ENCODE data around the gene TP53AIP1. TPM values are rescaled to one million over a fixed set of nuclear protein-coding genes. Genes with fewer than 3 reads are reported as not detected.

The TP53AIP1 gene
- total and polyA plus RNA-seq, 2 experiments from 2014 or later, result 0.17 to 0.23 TPM

DNA sequence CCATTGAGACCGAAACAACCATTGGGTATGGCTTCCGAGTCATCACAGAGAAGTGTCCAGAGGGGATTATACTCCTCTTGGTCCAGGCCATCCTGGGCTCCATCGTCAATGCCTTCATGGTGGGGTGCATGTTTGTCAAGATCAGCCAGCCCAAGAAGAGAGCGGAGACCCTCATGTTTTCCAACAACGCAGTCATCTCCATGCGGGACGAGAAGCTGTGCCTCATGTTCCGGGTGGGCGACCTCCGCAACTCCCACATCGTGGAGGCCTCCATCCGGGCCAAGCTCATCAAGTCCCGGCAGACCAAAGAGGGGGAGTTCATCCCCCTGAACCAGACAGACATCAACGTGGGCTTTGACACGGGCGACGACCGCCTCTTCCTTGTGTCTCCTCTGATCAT, 31.0 kb downstream of the TP53AIP1 start:
- Histone ChIP-seq H3K4me2 (no peak overlapping the region), H4K20me1 (ENCODE audit: insufficient read depth, poor library complexity, severe bottlenecking) (no peaks in the 10 kb centered on the region)

DNA sequence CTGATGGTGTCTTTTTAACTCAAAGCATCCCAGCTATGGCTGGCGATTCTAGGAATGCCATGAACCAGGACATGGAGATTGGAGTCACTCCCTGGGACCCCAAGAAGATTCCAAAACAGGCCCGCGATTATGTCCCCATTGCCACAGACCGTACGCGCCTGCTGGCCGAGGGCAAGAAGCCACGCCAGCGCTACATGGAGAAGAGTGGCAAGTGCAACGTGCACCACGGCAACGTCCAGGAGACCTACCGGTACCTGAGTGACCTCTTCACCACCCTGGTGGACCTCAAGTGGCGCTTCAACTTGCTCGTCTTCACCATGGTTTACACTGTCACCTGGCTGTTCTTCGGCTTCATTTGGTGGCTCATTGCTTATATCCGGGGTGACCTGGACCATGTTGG, 31.4 kb downstream of the TP53AIP1 start:
- 98% methylated on average over 17 of the region's 17 CpGs for WGBS (ENCODE audit: low lambda C conversion rate, missing lambda C conversion rate)
- no peaks in the 10 kb centered on the region for H3K36me3 ChIP-seq (replicated peaks; ENCODE audit: insufficient read depth, low read depth)
- H3K4me3 ChIP-seq, result no peak overlapping the region
- TF ChIP-seq EZH2 (IDR thresholded peaks at IDR 0.05; ENCODE audit: borderline replicate concordance) (no peak), EZH2phosphoT487 (IDR thresholded peaks at IDR 0.05; ENCODE audit: low read depth, severe bottlenecking, unreplicated experiment) (no peak)
- TF ChIP-seq, protein P1, sequence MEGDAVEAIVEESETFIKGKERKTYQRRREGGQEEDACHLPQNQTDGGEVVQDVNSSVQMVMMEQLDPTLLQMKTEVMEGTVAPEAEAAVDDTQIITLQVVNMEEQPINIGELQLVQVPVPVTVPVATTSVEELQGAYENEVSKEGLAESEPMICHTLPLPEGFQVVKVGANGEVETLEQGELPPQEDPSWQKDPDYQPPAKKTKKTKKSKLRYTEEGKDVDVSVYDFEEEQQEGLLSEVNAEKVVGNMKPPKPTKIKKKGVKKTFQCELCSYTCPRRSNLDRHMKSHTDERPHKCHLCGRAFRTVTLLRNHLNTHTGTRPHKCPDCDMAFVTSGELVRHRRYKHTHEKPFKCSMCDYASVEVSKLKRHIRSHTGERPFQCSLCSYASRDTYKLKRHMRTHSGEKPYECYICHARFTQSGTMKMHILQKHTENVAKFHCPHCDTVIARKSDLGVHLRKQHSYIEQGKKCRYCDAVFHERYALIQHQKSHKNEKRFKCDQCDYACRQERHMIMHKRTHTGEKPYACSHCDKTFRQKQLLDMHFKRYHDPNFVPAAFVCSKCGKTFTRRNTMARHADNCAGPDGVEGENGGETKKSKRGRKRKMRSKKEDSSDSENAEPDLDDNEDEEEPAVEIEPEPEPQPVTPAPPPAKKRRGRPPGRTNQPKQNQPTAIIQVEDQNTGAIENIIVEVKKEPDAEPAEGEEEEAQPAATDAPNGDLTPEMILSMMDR (IDR thresholded peaks at IDR 0.05; ENCODE audit: poor library complexity), result no peak
- H3K4me2 ChIP-seq, result no peak overlapping the region
- no peak overlapping the region for H2AFZ ChIP-seq
- peaks cover 6% of the 10 kb centered on the region for H3K27me3 ChIP-seq
- no peaks in the 10 kb centered on the region for H3K79me2 ChIP-seq
- H4K20me1 ChIP-seq (ENCODE audit: insufficient read depth, poor library complexity, severe bottlenecking), result no peaks in the 10 kb centered on the region
- H3K9me2 ChIP-seq (replicated peaks; ENCODE audit: insufficient read depth), result no peaks in the 10 kb centered on the region
- H3K9me3 ChIP-seq (ENCODE audit: low read depth), result no peaks in the 10 kb centered on the region
- H3K4me1 ChIP-seq (ENCODE audit: insufficient read depth), result no peaks in the 10 kb centered on the region
- DNase-seq (ENCODE audit: low spot score), result no peak
- H3K27ac ChIP-seq, result no peak overlapping the region

More for the DNA sequence above, 31.0 kb downstream of the TP53AIP1 start:
- DNase-seq (ENCODE audit: low spot score), result no peak
- Histone ChIP-seq H3K9me3 (ENCODE audit: low read depth) (no peaks in the 10 kb centered on the region), H3K27ac (no peak overlapping the region), H3K9me2 (replicated peaks; ENCODE audit: insufficient read depth) (no peaks in the 10 kb centered on the region), H3K4me3 (no peak overlapping the region), H3K79me2 (no peaks in the 10 kb centered on the region), H2AFZ (no peak overlapping the region), H3K4me1 (ENCODE audit: insufficient read depth) (no peaks in the 10 kb centered on the region), H3K36me3 (replicated peaks; ENCODE audit: insufficient read depth, low read depth) (no peaks in the 10 kb centered on the region), H3K27me3 (peaks cover 6% of the 10 kb centered on the region)
- 94% methylated on average over 18 of the region's 18 CpGs for WGBS (ENCODE audit: low lambda C conversion rate, missing lambda C conversion rate)
- TF ChIP-seq EZH2phosphoT487 (IDR thresholded peaks at IDR 0.05; ENCODE audit: low read depth, severe bottlenecking, unreplicated experiment), result no peak
- TF ChIP-seq, protein P1 (IDR thresholded peaks at IDR 0.05; ENCODE audit: poor library complexity), result no peak

DNA sequence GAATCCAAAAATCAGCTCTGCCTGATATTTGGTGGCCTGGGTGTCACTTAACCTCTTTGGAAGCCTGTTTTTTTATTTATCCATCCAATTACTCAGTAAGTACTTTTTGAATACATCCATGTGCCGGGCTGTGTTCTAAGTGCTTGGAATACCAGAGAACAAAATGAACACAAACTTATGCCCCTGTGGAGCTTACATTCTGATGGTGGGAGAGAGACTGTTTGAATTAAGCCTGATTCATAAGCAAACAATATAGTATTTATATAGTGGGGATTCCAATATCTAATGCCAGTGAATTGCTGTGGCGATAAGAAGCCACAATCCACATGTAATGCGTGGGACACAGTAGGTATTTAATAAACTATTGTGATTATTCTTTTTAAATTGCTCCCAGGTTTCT, 32.1 kb downstream of the TP53AIP1 start:
- Histone ChIP-seq H2AFZ (no peak overlapping the region), H3K4me3 (no peak overlapping the region), H3K9me2 (replicated peaks; ENCODE audit: insufficient read depth) (no peaks in the 10 kb centered on the region), H4K20me1 (ENCODE audit: insufficient read depth, poor library complexity, severe bottlenecking) (no peaks in the 10 kb centered on the region), H3K9me3 (ENCODE audit: low read depth) (no peaks in the 10 kb centered on the region), H3K4me2 (no peak overlapping the region), H3K79me2 (no peaks in the 10 kb centered on the region), H3K27me3 (peaks cover 6% of the 10 kb centered on the region), H3K36me3 (replicated peaks; ENCODE audit: insufficient read depth, low read depth) (no peaks in the 10 kb centered on the region), H3K27ac (no peak overlapping the region), H3K4me1 (ENCODE audit: insufficient read depth) (peaks cover 6% of the 10 kb centered on the region)
- 84% methylated on average over 3 of the region's 3 CpGs for WGBS (ENCODE audit: low lambda C conversion rate, missing lambda C conversion rate)
- TF ChIP-seq EZH2 (IDR thresholded peaks at IDR 0.05; ENCODE audit: borderline replicate concordance) (no peak), EZH2phosphoT487 (IDR thresholded peaks at IDR 0.05; ENCODE audit: low read depth, severe bottlenecking, unreplicated experiment) (no peak)
- TF ChIP-seq, protein P1 (IDR thresholded peaks at IDR 0.05; ENCODE audit: poor library complexity), result no peak
- DNase-seq (ENCODE audit: low spot score), result no peak

Measured in hepatocyte (in vitro differentiated cells).